Nucleus accumbens (tissue), 56 donors: ENCODE results near the gene SEC22A.
"Not testable (repeated sequence)": the region's sequence is repeated elsewhere in the genome, so short reads cannot be mapped to it uniquely, and the experiment has no call there.

Experiments
- DNase-seq, 56 donors: peaks; one replicate each; lab custom pipeline; 2025; lab: John Stamatoyannopoulos, UW

SEC22A gene

DNA sequence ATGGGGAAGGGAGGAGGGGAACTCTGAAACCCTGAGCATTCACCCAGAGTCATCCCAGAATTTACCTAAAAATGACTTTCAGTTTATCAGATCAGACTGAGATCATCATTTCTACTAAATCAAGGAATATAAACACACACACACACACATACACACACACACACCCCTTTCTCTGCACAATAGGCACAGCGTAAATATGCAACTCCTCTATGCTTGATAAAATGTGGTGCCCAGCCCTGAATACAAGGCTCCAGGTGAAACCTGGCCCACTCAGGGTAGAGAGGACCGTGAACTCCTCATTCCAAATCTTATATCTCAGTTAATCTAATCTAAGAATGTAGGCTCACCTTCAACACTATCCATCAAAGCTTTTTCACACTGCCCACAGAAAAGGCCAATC, 31.8 kb upstream of the SEC22A start:
- DNase-seq, result no peak

DNA sequence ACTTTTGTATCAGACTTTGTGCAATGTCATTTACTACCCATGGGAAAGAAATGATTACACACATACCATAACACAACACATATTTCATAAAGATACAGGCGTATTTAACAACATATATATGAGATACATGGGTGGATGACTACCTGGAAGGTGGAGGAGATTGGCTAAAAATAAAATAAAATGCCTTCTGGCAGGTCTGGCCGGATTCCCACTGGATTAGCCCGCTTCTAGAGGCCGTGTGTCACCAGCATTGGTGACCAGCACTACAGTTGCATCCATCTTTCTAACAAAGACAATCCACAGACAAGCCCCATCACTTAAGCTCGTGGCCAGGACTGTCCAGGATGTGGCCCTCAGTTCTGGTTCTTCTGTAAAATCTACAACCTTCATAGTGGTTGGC, 21.0 kb upstream of the SEC22A start:
- no peak for DNase-seq

GRCh38 chr3:123186695-123187094, 15.0 kb upstream of the SEC22A start:
- peak in 4 of 56 donors; percentile 1 to 20 (median 6) for DNase-seq

DNA sequence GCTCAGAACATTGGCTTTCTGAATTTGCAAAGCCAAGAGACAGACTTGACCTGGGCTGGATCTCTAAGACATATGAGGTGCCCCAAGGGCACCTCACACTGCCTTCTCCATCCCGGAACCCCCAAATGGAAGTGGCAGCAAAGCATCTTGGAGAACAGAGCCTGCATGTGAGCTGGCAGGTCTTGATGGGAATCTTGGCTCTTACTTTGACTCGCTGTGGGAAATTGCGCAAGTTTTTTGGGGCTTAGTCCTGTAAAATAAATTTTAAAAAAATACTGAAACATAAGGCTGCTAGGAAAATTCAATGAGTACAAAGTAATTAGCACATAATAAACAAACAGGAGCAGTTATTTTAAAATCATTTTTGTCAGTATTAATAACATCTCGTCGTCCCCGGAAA, 13.7 kb upstream of the SEC22A start:
- no peak for DNase-seq

- no peak for DNase-seq
Measured at GRCh38 chr3:123193448-123194101, 8.2 kb upstream of the SEC22A start.

GRCh38 chr3:123194552-123194951, 7.2 kb upstream of the SEC22A start:
- DNase-seq, result peak in 3 of 56 donors; percentile 1 to 17 (median 17)

- no peak for DNase-seq
Measured at GRCh38 chr3:123198372-123198771, 3.4 kb upstream of the SEC22A start.

DNA sequence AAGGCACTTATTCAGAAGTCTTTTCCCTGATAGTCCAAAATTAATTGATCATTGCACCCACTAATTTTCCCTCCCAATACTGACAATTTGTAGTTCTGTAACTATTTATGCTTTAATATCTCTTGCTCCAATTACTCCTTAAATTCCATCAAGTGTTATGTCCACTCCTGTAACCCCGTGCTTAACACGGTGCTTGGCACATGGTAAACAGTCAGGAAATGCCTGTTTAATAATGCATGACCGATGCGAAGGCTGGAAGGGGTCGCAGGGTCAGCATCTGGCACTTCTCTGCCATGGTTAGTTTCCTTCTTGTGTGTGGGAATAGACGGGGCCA, 553 bp upstream of the SEC22A start:
- no peak for DNase-seq

DNA sequence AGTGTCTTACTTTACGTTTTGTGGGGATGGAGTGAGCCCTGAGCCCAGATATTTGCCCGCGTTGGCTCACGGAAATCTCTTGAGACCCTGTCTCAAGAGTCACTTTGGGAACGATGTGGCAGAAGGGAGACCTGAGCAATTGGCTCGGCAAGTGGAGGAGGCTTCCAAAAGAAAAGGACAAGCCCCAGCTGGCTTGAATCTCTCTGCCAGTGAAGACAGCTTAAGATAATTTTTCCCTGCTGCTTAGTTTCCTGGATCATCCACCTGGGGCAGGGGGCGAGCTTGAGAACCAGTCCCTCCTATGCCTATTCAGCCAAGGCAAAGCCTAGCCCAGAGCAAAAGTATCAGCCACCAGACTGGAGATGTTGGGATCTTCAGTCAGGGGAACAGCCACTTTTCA, 708 bp downstream of the SEC22A start:
- no peak for DNase-seq

GRCh38 chr3:123218990-123219389, 17.2 kb downstream of the SEC22A start:
- DNase-seq, result no peak

DNA sequence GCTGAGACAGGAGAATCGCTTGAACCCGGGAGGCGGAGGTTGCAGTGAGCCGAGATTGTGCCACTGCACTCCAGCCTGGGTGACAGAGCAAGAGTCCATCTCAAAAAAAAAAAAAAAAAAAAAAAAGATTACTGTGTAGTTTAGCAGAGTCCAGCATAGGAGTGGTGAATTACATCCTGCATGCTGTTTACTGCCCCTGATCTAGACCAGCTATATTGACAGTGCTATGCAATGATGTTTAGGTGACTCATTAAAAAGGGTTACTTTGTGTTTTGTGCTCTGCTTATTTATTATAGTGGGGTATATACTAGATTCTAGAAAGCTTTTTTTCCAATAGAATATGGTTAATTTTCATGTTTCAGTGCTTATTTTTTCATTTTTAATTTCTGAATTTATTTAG, 19.6 kb downstream of the SEC22A start:
- not testable (repeated sequence) for DNase-seq

DNA sequence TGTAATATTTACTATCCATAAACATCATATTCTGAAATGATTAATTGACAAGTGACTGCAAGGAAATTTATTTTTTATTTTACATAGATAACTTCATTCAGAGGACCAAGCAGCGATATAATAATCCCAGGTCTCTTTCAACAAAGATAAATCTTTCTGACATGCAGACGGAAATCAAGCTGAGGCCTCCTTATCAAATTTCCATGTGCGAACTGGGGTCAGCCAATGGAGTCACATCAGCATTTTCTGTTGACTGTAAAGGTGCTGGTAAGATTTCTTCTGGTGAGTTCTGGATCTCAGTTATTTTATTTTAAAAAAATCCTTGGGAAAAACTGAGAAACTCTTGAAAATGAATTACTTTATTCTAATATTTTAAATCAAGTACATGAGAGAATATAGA, 23.3 kb downstream of the SEC22A start:
- DNase-seq, result no peak

GRCh38 chr3:123226549-123226948, 24.8 kb downstream of the SEC22A start:
- no peak for DNase-seq

DNA sequence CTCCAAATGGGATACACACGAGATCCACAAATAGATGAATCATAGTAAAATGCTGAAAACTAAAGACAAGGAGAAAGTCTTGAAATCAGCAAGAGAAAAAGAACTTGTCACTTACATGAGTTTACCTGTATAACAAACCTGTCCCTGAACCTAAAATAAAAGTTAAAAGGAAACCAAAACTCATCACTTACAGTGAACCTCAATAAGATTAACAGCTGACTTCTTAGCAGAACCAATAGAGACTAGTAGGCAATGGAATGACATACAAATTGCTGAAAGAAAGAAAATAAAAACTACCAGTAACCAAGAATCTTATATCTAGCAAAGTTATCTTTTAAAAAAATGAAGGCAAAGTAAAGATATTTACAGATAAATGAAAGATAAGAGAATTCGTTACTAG, 27.4 kb downstream of the SEC22A start:
- no peak for DNase-seq

DNA sequence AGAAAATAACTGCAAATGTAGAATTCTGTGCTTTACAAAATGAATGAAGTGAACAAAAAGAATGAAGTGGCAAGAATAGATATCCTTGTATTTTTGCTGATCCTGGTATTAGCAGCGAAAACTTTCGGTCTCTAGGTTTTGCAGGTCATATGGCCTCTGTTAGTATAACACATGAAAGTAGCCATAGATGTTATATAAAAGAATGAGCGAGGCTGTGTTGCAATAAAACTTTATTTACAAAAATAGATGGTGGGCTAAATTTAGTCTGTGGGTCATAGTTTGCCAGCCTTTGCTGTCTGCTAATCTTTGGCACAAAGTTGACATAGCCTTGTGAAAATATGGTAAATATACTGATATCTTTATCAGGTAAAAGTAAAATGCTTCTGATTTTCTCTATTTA, 35.2 kb downstream of the SEC22A start:
- DNase-seq, result no peak

DNA sequence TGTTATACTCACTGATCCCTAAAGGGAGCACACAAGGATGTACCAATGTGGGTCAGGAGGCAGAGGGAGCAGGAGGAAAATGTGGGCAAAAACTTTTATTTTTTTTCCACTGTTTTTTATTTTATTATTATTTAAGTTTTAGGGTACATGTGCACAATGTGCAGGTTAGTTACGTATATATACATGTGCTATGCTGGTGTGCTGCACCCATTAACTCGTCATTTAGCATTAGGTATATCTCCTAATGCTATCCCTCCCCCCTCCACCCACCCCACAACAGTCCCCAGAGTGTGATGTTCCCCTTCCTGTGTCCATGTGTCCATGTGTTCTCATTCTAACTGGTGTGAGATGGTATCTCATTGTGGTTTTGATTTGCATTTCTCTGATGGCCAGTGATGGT, 37.4 kb downstream of the SEC22A start:
- not testable (repeated sequence) for DNase-seq

- DNase-seq, result no peak
Measured at GRCh38 chr3:123239756-123240155, 38.0 kb downstream of the SEC22A start.

- DNase-seq, result peak in 22 of 56 donors; percentile 2 to 58 (median 14)
Measured at GRCh38 chr3:123244128-123244527, 42.4 kb downstream of the SEC22A start.

DNA sequence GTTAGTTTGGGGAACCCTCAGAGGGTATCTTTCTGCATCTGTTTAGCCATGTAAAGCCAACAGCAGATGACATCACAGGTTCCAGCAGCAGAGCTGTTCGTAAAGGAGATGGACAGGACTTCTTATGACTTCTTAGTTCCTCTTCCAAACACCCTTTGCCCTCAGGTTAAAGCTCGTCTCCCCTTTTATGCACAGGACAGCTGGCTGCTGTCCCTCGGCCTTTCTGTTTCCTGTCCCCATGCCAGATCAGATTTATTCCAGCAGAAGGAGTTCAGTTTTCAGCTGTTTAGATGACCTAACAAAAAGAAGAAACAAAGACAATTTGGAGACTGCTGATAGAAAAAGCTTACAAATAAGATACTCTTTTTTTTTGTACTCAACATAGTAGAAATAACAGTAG, 45.1 kb downstream of the SEC22A start:
- no peak for DNase-seq

DNA sequence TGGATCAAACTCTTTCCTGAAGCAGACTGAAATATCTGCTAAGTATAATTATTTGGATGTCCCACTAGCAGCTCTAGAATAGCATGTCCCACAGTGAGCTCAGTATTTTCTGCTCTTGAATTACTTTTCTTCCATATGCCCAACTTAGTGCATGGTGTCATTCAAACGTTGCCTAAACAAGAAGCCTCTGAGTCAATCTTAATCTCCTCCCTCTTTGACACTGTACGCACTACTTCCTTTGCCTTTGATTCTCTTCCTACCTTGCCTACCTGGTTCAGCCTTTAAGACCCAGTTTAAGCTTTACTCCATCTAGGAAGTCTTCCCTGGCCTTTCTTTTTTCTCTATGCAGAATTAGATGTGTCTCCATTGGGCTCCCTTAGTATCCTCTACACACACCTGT, 54.5 kb downstream of the SEC22A start:
- no peak for DNase-seq

DNA sequence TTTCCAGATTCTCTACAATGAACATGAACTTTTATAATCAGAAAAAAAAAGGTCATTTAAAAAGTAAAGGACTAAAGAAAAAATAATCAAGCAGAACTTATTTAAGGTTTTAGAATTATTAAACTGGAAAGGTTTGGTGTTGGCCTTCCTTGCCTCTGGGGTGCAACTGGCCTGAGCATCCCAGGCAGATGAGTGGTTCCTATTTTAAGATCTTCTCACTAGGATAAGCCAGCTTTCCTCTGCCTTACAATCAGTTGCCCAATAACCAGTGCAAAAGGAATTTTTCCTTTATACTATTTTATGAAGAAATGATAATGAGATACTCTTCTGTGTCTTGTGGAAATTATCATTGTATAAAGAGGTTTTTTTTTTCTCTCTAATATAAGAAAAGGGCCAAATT, 56.6 kb downstream of the SEC22A start:
- no peak for DNase-seq

DNA sequence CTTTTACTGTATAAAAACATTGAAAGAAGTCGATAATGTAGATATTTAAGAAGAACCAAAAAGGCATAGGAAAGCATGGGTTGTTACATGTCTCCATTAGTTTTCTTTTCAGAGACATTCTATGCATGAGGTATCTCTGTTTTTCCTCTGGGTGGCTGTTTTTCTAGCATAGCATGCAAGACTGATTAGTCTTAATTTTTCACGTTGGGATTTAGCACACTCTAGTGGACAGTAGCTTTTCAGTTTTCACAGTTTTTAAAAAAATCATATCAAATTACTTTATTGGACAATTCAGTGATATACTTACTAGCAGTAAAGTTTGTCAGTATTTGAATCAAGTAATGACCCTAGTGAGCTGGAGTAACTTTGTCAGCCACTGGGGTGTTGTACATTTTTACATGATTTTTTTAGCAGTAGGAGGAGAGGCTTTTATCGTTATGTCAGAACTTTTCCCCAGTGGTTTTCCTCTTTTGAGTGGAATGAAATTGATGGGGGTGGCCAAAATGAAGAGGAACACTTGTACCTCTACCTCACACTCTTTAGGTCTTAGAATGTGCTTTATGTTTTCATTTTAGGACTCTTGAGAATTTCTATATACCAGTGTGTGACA, 57.2 kb downstream of the SEC22A start:
- no peak for DNase-seq

DNA sequence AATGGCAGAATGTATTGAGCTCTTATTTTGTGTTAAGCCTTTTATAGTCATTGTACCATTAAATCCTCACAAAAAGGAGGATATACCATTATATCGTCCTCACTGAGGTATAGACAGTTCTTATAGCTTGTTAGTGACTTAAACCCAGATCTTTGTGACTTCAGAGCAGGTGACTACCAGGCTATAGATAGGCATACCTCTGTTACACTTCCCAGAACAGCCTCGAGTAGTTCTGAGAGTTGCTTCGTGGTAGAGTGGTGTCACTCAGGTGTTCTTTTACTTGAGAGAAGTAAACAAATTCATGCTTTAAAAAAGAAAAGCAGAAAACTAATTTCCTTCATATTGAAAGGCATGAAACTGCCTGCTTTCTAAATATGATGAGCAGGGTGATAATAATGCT, 59.9 kb downstream of the SEC22A start:
- DNase-seq, result no peak
